OCI-LY7 (cell line): ENCODE data around the gene ACACA.

ENCODE experiments used
- CTCF ChIP-seq: fragments of 200-600 bp; sonication (generic); conservative IDR thresholded peaks from 2 replicates; pipeline ENCODE4 v1.5.1; 2014; ENCODE audit warnings: mild to moderate bottlenecking, antibody characterized with exemption, low read length, moderate library complexity, mixed read lengths
- EZH2phosphoT487 ChIP-seq: fragments of 200-600 bp; sonication (generic); IDR thresholded peaks from 2 replicates; pipeline ENCODE4 v1.6.1; 2018; ENCODE audit warnings: low read depth, borderline replicate concordance, mild to moderate bottlenecking, mixed run types, antibody characterized with exemption, low read length, moderate library complexity, mixed read lengths

GRCh38 chr17:37265446-37266173 is 141.0 kb downstream of the ACACA start:
- no peak for TF ChIP-seq CTCF
- no peak for TF ChIP-seq EZH2phosphoT487
